WTC11 (cell line): Measurements from ENCODE around the gene DGCR2. TPM values are rescaled to one million over a fixed set of nuclear protein-coding genes. Genes with fewer than 3 reads are reported as not detected.

ENCODE experiments used
- ATAC-seq: fragments of 200-7000 bp; cut with Tn5 transposase; 2 replicates; pipeline ENCODE4 v1.10.0; 2021; ENCODE audit warnings: mild to moderate bottlenecking, moderate library complexity
- CTCF ChIA-PET: fragments of 300-600 bp; sonication (Branson Sonifier 250); formaldehyde crosslinking; loops from one replicate; lab custom pipeline; 2021; ENCODE audit warnings: antibody characterized with exemption; lab: Charles Lee
- POLR2A ChIA-PET: fragments of 350-600 bp; sonication (Branson Sonifier 250); formaldehyde crosslinking; loops from one replicate; lab custom pipeline; 2021; ENCODE audit warnings: antibody characterized with exemption; lab: Charles Lee
- DNase-seq: peaks from one replicate; pipeline ENCODE4 v3.0.0; 2021; ENCODE audit warnings: low spot score
- H3K27ac Mint-ChIP-seq: 2 replicates; pipeline ENCODE4 v1.8.0; 2021; ENCODE audit warnings: mixed read lengths
- H3K27me3 Mint-ChIP-seq: 2 replicates; pipeline ENCODE4 v1.8.0; 2021; ENCODE audit warnings: low read depth, mild to moderate bottlenecking, moderate library complexity, mixed read lengths
- H3K36me3 Mint-ChIP-seq: 2 replicates; pipeline ENCODE4 v1.8.0; 2021; ENCODE audit warnings: mixed read lengths
- H3K4me1 Mint-ChIP-seq: 2 replicates; pipeline ENCODE4 v1.8.0; 2022; ENCODE audit warnings: mixed read lengths
- H3K4me3 Mint-ChIP-seq: 2 replicates; pipeline ENCODE4 v1.8.0; 2021; ENCODE audit warnings: mild to moderate bottlenecking, moderate library complexity, mixed read lengths
- H3K9me3 Mint-ChIP-seq: 2 replicates; pipeline ENCODE4 v1.8.0; 2021; ENCODE audit warnings: mixed read lengths
- CBFB ChIP-seq: sonication (generic); formaldehyde crosslinking; IDR thresholded peaks from 2 replicates; pipeline ENCODE4 v1.8.1; 2022; ENCODE audit warnings: mild to moderate bottlenecking, low read depth, missing genetic modification reagents
- CDX4 ChIP-seq: fragments of 250-450 bp; sonication (Bioruptor Pico); IDR thresholded peaks from 2 replicates; pipeline ENCODE4 v1.9.0; 2021; ENCODE audit warnings: moderate library complexity, mild to moderate bottlenecking, inconsistent platforms, borderline replicate concordance
- ELF4 ChIP-seq: sonication (generic); formaldehyde crosslinking; IDR thresholded peaks from 2 replicates; pipeline ENCODE4 v1.8.1; 2022; ENCODE audit warnings: low read depth, mild to moderate bottlenecking, moderate library complexity, missing genetic modification reagents
- FOXP1 ChIP-seq: sonication (generic); formaldehyde crosslinking; IDR thresholded peaks from 2 replicates; pipeline ENCODE4 v1.8.0; 2022; ENCODE audit warnings: missing genetic modification reagents, mild to moderate bottlenecking, moderate library complexity, borderline replicate concordance
- GABPB1 ChIP-seq: sonication (generic); formaldehyde crosslinking; IDR thresholded peaks from 2 replicates; pipeline ENCODE4 v1.8.1; 2023; ENCODE audit warnings: mild to moderate bottlenecking, missing genetic modification reagents
- IRF1 ChIP-seq: sonication (generic); formaldehyde crosslinking; IDR thresholded peaks from 2 replicates; pipeline ENCODE4 v1.8.0; 2023; ENCODE audit warnings: missing genetic modification reagents
- JUN ChIP-seq: sonication (generic); formaldehyde crosslinking; IDR thresholded peaks from 2 replicates; pipeline ENCODE4 v1.8.0; 2023; ENCODE audit warnings: mild to moderate bottlenecking, missing genetic modification reagents
- KAT7 ChIP-seq: sonication (generic); formaldehyde crosslinking; IDR thresholded peaks from 2 replicates; pipeline ENCODE4 v1.8.1; 2023; ENCODE audit warnings: missing genetic modification reagents, mild to moderate bottlenecking, borderline replicate concordance
- MYBL2 ChIP-seq: sonication (generic); formaldehyde crosslinking; IDR thresholded peaks from 2 replicates; pipeline ENCODE4 v1.8.1; 2023; ENCODE audit warnings: mild to moderate bottlenecking, moderate library complexity, missing genetic modification reagents
- RELA ChIP-seq: sonication (generic); formaldehyde crosslinking; IDR thresholded peaks from 2 replicates; pipeline ENCODE4 v1.8.1; 2022; ENCODE audit warnings: missing genetic modification reagents, mild to moderate bottlenecking, borderline replicate concordance
- SP1 ChIP-seq: sonication (generic); formaldehyde crosslinking; conservative IDR thresholded peaks from 2 replicates; pipeline ENCODE4 v1.8.1; 2022; ENCODE audit warnings: missing genetic modification reagents
- STAT6 ChIP-seq: sonication (generic); formaldehyde crosslinking; conservative IDR thresholded peaks from 2 replicates; pipeline ENCODE4 v1.8.1; 2023; ENCODE audit warnings: mild to moderate bottlenecking, low read depth, missing genetic modification reagents, moderate library complexity
- TCF7 ChIP-seq: sonication (generic); formaldehyde crosslinking; IDR thresholded peaks from 2 replicates; pipeline ENCODE4 v1.8.0; 2022; ENCODE audit warnings: mild to moderate bottlenecking, low read depth, missing genetic modification reagents, moderate library complexity
- ZNF138 ChIP-seq: sonication (generic); formaldehyde crosslinking; conservative IDR thresholded peaks from 2 replicates; pipeline ENCODE4 v1.8.1; 2022; ENCODE audit warnings: mild to moderate bottlenecking, moderate library complexity, missing genetic modification reagents
- ZNF263 ChIP-seq: sonication (generic); formaldehyde crosslinking; IDR thresholded peaks from 2 replicates; pipeline ENCODE4 v1.8.1; 2022; ENCODE audit warnings: low read depth, mild to moderate bottlenecking, moderate library complexity, missing genetic modification reagents
- ZNF416 ChIP-seq: fragments of 250-450 bp; sonication (Bioruptor Pico); IDR thresholded peaks from 2 replicates; pipeline ENCODE4 v1.9.0; 2021; ENCODE audit warnings: mild to moderate bottlenecking, inconsistent platforms
- ZNF423 ChIP-seq: fragments of 250-450 bp; sonication (Bioruptor Pico); IDR thresholded peaks from 2 replicates; pipeline ENCODE4 v2.1.2; 2022; ENCODE audit warnings: mild to moderate bottlenecking, moderate library complexity
- ZNF532 ChIP-seq: fragments of 250-450 bp; sonication (Bioruptor Pico); IDR thresholded peaks from 2 replicates; pipeline ENCODE4 v1.9.0; 2021; ENCODE audit warnings: mild to moderate bottlenecking, borderline replicate concordance
- total RNA-seq: library from RNA; stranded (reverse); gene quantifications from 3 replicates; pipeline ENCODE4 v1.2.3, GENCODE V29; 2021
- TF ChIP-seq, protein P1 (sequence below): sonication (generic); formaldehyde crosslinking; IDR thresholded peaks from 2 replicates; pipeline ENCODE4 v1.8.0; 2022; ENCODE audit warnings: mild to moderate bottlenecking, missing genetic modification reagents
- TF ChIP-seq, protein P2 (sequence below): sonication (generic); formaldehyde crosslinking; IDR thresholded peaks from 2 replicates; pipeline ENCODE4 v1.8.1; 2023; ENCODE audit warnings: mild to moderate bottlenecking, missing genetic modification reagents
- TF ChIP-seq, protein P3 (sequence below): fragments of 250-450 bp; sonication (Bioruptor Pico); IDR thresholded peaks from 2 replicates; pipeline ENCODE4 v1.9.0; 2021; ENCODE audit warnings: mild to moderate bottlenecking

DGCR2 gene
- total RNA-seq, 1 experiment from 2014 or later: 64.2 TPM

DNA sequence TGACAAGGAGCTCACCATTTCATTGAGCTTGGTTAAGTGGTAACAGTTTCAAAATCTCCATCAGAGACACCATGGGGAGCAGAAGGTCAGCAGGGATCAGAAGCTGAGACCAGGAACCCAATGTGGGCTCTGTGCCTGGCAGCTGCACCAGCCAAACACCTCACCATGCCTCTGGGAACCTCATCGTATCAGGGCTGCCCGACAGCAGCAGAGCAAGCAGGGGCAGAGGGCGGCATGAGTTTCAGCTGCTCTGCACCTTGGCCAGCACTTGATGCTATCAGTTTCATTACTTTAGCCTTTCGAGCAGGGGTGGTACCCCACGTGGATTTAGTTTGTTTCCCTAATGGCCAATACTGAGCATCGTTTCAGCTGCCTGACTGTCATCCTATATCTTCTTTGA, 77.8 kb downstream of the DGCR2 start:
- Mint-ChIP-seq H3K4me1 (no peaks in the 10 kb centered on the region), H3K9me3 (no peaks in the 10 kb centered on the region), H3K4me3 (no peak overlapping the region), H3K27me3 (no peaks in the 10 kb centered on the region), H3K27ac (no peak overlapping the region), H3K36me3 (peaks cover 49% of the 10 kb centered on the region)
- ChIA-PET POLR2A (no interaction called here), CTCF (interaction anchor here (1.4 to 1.9 kb wide), 2 partner anchors 9 to 45 kb away, joined by 3 to 8 read pairs; no protein-coding TSS in a partner anchor)
- no peak for DNase-seq
- no peak for ATAC-seq
- no peak for TF ChIP-seq ELF4 (CRISPR knock-in tag)
- no peak for TF ChIP-seq TCF7 (CRISPR knock-in tag)
- no peak for TF ChIP-seq ZNF423 (CRISPR knock-in tag)
- no peak for TF ChIP-seq CBFB (CRISPR knock-in tag)
- TF ChIP-seq ZNF532 (CRISPR knock-in tag): no peak
- TF ChIP-seq JUN (CRISPR knock-in tag): no peak
- no peak for TF ChIP-seq KAT7 (CRISPR knock-in tag)
- TF ChIP-seq CDX4 (CRISPR knock-in tag): no peak
- TF ChIP-seq ZNF138 (CRISPR knock-in tag): no peak
- TF ChIP-seq STAT6: no peak

- no peaks in the 10 kb centered on the region for H3K27me3 Mint-ChIP-seq
- POLR2A ChIA-PET: no interaction called here
- peaks cover 41% of the 10 kb centered on the region for H3K36me3 Mint-ChIP-seq
- no peaks in the 10 kb centered on the region for H3K9me3 Mint-ChIP-seq
- DNase-seq: no peak
- CTCF ChIA-PET: interaction anchor here (0.9 to 1.9 kb wide), 3 partner anchors 8 to 101 kb away, joined by 3 to 8 read pairs (median 3); partner anchors contain the start of gene ESS2
- ATAC-seq: no peak
- no peak overlapping the region for H3K4me3 Mint-ChIP-seq
- no peak overlapping the region for H3K27ac Mint-ChIP-seq
- no peaks in the 10 kb centered on the region for H3K4me1 Mint-ChIP-seq
- no peak for TF ChIP-seq RELA (CRISPR knock-in tag)
- no peak for TF ChIP-seq GABPB1 (CRISPR knock-in tag)
- no peak for TF ChIP-seq ZNF416 (CRISPR knock-in tag)
- TF ChIP-seq, protein P1, sequence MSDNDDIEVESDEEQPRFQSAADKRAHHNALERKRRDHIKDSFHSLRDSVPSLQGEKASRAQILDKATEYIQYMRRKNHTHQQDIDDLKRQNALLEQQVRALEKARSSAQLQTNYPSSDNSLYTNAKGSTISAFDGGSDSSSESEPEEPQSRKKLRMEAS: no peak
- no peak for TF ChIP-seq MYBL2 (CRISPR knock-in tag)
- TF ChIP-seq, protein P2, sequence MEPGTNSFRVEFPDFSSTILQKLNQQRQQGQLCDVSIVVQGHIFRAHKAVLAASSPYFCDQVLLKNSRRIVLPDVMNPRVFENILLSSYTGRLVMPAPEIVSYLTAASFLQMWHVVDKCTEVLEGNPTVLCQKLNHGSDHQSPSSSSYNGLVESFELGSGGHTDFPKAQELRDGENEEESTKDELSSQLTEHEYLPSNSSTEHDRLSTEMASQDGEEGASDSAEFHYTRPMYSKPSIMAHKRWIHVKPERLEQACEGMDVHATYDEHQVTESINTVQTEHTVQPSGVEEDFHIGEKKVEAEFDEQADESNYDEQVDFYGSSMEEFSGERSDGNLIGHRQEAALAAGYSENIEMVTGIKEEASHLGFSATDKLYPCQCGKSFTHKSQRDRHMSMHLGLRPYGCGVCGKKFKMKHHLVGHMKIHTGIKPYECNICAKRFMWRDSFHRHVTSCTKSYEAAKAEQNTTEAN (CRISPR knock-in tag): no peak
- no peak for TF ChIP-seq ZNF263 (CRISPR knock-in tag)
- TF ChIP-seq ZNF138 (CRISPR knock-in tag): no peak
- TF ChIP-seq IRF1 (CRISPR knock-in tag): no peak
- no peak for TF ChIP-seq SP1 (CRISPR knock-in tag)
- TF ChIP-seq, protein P3, sequence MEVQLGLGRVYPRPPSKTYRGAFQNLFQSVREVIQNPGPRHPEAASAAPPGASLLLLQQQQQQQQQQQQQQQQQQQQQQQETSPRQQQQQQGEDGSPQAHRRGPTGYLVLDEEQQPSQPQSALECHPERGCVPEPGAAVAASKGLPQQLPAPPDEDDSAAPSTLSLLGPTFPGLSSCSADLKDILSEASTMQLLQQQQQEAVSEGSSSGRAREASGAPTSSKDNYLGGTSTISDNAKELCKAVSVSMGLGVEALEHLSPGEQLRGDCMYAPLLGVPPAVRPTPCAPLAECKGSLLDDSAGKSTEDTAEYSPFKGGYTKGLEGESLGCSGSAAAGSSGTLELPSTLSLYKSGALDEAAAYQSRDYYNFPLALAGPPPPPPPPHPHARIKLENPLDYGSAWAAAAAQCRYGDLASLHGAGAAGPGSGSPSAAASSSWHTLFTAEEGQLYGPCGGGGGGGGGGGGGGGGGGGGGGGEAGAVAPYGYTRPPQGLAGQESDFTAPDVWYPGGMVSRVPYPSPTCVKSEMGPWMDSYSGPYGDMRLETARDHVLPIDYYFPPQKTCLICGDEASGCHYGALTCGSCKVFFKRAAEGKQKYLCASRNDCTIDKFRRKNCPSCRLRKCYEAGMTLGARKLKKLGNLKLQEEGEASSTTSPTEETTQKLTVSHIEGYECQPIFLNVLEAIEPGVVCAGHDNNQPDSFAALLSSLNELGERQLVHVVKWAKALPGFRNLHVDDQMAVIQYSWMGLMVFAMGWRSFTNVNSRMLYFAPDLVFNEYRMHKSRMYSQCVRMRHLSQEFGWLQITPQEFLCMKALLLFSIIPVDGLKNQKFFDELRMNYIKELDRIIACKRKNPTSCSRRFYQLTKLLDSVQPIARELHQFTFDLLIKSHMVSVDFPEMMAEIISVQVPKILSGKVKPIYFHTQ (CRISPR knock-in tag): no peak
- TF ChIP-seq FOXP1 (CRISPR knock-in tag): no peak
These were observed 78.8 kb downstream of the DGCR2 start for GRCh38 chr22:19043121-19044085.
